ENCODE measurements around the gene C4BPB.

Gene C4BPB

GRCh38 chr1:207085887-207086286 lies 2.8 kb upstream of the C4BPB start:
- Histone ChIP-seq H3K9me3 (no peaks in the 10 kb centered on the region), H3K27ac (no peak overlapping the region), H3K36me3 (peaks cover 11% of the 10 kb centered on the region), H3K27me3 (peaks cover 12% of the 10 kb centered on the region), H3K4me1 (ENCODE audit: control insufficient read depth in 1 of 2, insufficient read depth in 1 of 2, low read depth in 1 of 2, low read length in 1 of 2) (peaks cover 0 to 6% of the 10 kb centered on the region in 2 experiments), H3K4me3 (ENCODE audit: low read depth in 1 of 2, low read length in 1 of 2) (no peak overlapping the region)
- TF ChIP-seq CTCF (IDR thresholded peaks at IDR 0.05): no peak

- no peaks in the 10 kb centered on the region for H3K9me3 ChIP-seq
- peaks cover 0 to 6% of the 10 kb centered on the region in 2 experiments for H3K4me1 ChIP-seq (ENCODE audit: control insufficient read depth in 1 of 2, insufficient read depth in 1 of 2, low read depth in 1 of 2, low read length in 1 of 2)
- H3K4me3 ChIP-seq (ENCODE audit: low read depth in 1 of 2, low read length in 1 of 2): no peak overlapping the region
- H3K27ac ChIP-seq: no peak overlapping the region
- no peaks in the 10 kb centered on the region for H3K36me3 ChIP-seq
- peaks cover 12% of the 10 kb centered on the region for H3K27me3 ChIP-seq
- TF ChIP-seq CTCF (IDR thresholded peaks at IDR 0.05): no peak
Measured at GRCh38 chr1:207088161-207088560, 499 bp upstream of the C4BPB start.

- no peak overlapping the region for H3K27ac ChIP-seq
- H3K36me3 ChIP-seq: no peaks in the 10 kb centered on the region
- no peaks in the 10 kb centered on the region for H3K9me3 ChIP-seq
- no peak overlapping the region for H3K4me3 ChIP-seq (ENCODE audit: low read depth in 1 of 2, low read length in 1 of 2)
- peaks cover 0 to 6% of the 10 kb centered on the region in 2 experiments for H3K4me1 ChIP-seq (ENCODE audit: control insufficient read depth in 1 of 2, insufficient read depth in 1 of 2, low read depth in 1 of 2, low read length in 1 of 2)
- TF ChIP-seq CTCF (IDR thresholded peaks at IDR 0.05): no peak
- no peaks in the 10 kb centered on the region for H3K27me3 ChIP-seq
Measured at GRCh38 chr1:207089627-207090355, 1.1 kb downstream of the C4BPB start.

GRCh38 chr1:207091200-207091908 lies 2.7 kb downstream of the C4BPB start:
- TF ChIP-seq CTCF (IDR thresholded peaks at IDR 0.05): no peak
- H3K27ac ChIP-seq: no peak overlapping the region
- H3K36me3 ChIP-seq: no peaks in the 10 kb centered on the region
- H3K9me3 ChIP-seq: no peaks in the 10 kb centered on the region
- H3K4me3 ChIP-seq (ENCODE audit: low read depth in 1 of 2, low read length in 1 of 2): no peak overlapping the region
- H3K4me1 ChIP-seq (ENCODE audit: control insufficient read depth in 1 of 2, insufficient read depth in 1 of 2, low read depth in 1 of 2, low read length in 1 of 2): peaks cover 0 to 6% of the 10 kb centered on the region in 2 experiments
- H3K27me3 ChIP-seq: no peaks in the 10 kb centered on the region

- Histone ChIP-seq H3K27me3 (no peaks in the 10 kb centered on the region), H3K9me3 (no peaks in the 10 kb centered on the region), H3K36me3 (no peaks in the 10 kb centered on the region), H3K4me3 (ENCODE audit: low read depth in 1 of 2, low read length in 1 of 2) (no peak overlapping the region), H3K4me1 (ENCODE audit: control insufficient read depth in 1 of 2, insufficient read depth in 1 of 2, low read depth in 1 of 2, low read length in 1 of 2) (peaks cover 0 to 6% of the 10 kb centered on the region in 2 experiments), H3K27ac (no peak overlapping the region)
- TF ChIP-seq CTCF (IDR thresholded peaks at IDR 0.05): no peak
Measured at GRCh38 chr1:207093944-207094343, 5.3 kb downstream of the C4BPB start.

Data from neutrophil (primary cell).